ENCODE results near the gene TMEM18. TPM values are rescaled to one million over a fixed set of nuclear protein-coding genes. Genes with fewer than 3 reads are reported as not detected.

TMEM18 gene
- total RNA-seq, 4 donors from 2014 or later = 11.0 to 31.0 (median 14.5) TPM

- 83 to 100% methylated on average over 1 to 8 of the region's 8 CpGs for WGBS, 2 donors (ENCODE audit: low coverage in 1 of 2)
- no peaks in the 10 kb centered on the region for H3K27me3 ChIP-seq
- no peaks in the 10 kb centered on the region for H3K9me3 ChIP-seq
- H3K36me3 ChIP-seq = no peaks in the 10 kb centered on the region
- no peak overlapping the region for H3K27ac ChIP-seq
- no peak overlapping the region for H3K4me3 ChIP-seq
- no peak for TF ChIP-seq EP300 (IDR thresholded peaks at IDR 0.05; ENCODE audit: low read depth)
- no peak for TF ChIP-seq CTCF (IDR thresholded peaks at IDR 0.05)
- TF ChIP-seq POLR2A (IDR thresholded peaks at IDR 0.05) = no peak
- TF ChIP-seq POLR2AphosphoS5 (IDR thresholded peaks at IDR 0.05) = no peak
- DNase-seq = no peak
- in situ Hi-C loops (cut with MboI; ENCODE audit: low pct_ligation_motif_present in 1 of 4, low pct_unique_long_range_greater_than_20kb in 1 of 4, low sequenced_read_pairs in 3 of 4) (no loop called here), intact Hi-C loops (cut with DNase I; ENCODE audit: low total_unique reads) (no loop called here)
- no peaks in the 10 kb centered on the region for H3K4me1 ChIP-seq
Observed at GRCh38 chr2:692767-693166, 15.6 kb upstream of the TMEM18 start.

DNA sequence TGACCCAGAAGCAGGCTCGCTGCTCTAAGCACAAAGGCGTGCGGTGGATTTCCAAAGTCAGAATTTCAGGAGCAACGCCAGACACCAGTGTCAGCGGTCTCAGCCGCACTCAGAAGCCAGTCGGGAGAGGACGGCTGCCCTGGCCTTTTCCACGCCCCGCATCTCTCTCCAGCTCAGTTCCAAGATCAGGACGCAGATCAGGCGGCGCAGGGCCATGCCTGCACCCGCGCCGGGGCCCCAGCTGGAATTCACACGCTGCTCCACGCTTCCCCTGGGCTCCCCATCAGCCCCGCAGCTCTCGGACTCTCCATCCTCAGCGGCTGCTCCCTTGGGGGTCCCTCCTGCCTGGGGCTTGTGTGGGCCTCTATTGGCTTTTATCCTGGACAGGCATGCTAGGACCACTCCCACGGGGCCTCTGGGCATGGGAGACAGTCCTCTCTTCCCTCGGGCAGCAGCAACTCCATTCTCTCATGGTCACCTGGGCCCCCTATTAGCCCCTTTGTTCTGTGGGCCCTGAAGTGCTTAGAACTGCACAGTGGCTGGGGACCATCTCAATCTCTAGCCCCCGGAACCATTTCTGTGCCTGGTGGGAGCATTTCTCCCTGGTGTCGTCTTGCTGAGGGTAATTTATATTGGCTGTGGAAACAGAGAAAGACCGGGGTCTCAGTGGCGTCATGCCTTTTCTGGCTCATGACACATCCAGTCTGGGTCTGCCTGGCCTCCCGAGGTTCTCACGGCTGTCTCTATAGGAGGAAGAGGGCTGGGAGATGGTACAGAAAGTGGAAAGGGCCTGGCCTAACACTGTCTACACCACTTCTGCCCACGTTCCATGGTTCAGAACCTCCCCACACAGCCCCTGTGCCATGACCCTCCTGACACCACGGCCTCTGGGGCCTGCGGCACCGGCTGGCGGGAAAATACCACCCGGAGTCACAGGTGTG is 14.9 kb upstream of the TMEM18 start:
- TF ChIP-seq POLR2A (IDR thresholded peaks at IDR 0.05) (no peak), CTCF (IDR thresholded peaks at IDR 0.05) (no peak), POLR2AphosphoS5 (IDR thresholded peaks at IDR 0.05) (no peak), EP300 (IDR thresholded peaks at IDR 0.05; ENCODE audit: low read depth) (no peak)
- in situ Hi-C loops (cut with MboI; ENCODE audit: low pct_ligation_motif_present in 1 of 4, low pct_unique_long_range_greater_than_20kb in 1 of 4, low sequenced_read_pairs in 3 of 4) = no loop called here
- Histone ChIP-seq H3K27ac (no peak overlapping the region), H3K9me3 (no peaks in the 10 kb centered on the region), H3K4me1 (no peaks in the 10 kb centered on the region), H3K27me3 (no peaks in the 10 kb centered on the region), H3K4me3 (no peak overlapping the region), H3K36me3 (no peaks in the 10 kb centered on the region)
- intact Hi-C loops (cut with DNase I; ENCODE audit: low total_unique reads) = no loop called here
- no peak for DNase-seq
- 87 to 100% methylated on average over 2 to 30 of the region's 35 CpGs for WGBS, 2 donors (ENCODE audit: low coverage in 1 of 2)

DNA sequence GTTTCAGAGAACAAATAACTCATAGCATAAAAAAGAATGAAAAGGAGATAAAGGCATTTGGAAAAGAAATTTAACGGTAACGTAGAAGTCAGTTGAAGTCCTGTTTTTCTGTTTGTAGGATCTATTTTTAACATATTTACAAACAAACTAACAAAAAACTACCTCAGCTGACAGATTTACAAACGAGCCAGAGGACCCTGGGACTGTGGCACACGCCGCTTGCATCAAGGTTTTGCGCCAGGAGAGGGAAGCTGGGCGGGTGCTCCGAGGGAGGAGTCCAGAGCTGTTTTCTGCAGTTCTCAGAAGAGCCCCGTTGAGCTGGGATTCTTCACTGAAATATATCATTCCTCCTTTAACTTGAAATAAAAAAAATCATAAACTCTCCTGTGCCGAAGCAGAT is 13.6 kb upstream of the TMEM18 start:
- no peak for DNase-seq
- no peak for TF ChIP-seq CTCF (IDR thresholded peaks at IDR 0.05)
- no peak for TF ChIP-seq POLR2AphosphoS5 (IDR thresholded peaks at IDR 0.05)
- no peak for TF ChIP-seq POLR2A (IDR thresholded peaks at IDR 0.05)
- no peak for TF ChIP-seq EP300 (IDR thresholded peaks at IDR 0.05; ENCODE audit: low read depth)
- H3K9me3 ChIP-seq = no peaks in the 10 kb centered on the region
- H3K36me3 ChIP-seq = no peaks in the 10 kb centered on the region
- intact Hi-C loops (cut with DNase I; ENCODE audit: low total_unique reads) = no loop called here
- H3K27me3 ChIP-seq = no peaks in the 10 kb centered on the region
- no peak overlapping the region for H3K4me3 ChIP-seq
- no peaks in the 10 kb centered on the region for H3K4me1 ChIP-seq
- WGBS, 2 donors (ENCODE audit: low coverage in 1 of 2) = 75 to 82% methylated on average over 7 to 10 of the region's 10 CpGs
- H3K27ac ChIP-seq = no peak overlapping the region
- in situ Hi-C loops (cut with MboI; ENCODE audit: low pct_ligation_motif_present in 1 of 4, low pct_unique_long_range_greater_than_20kb in 1 of 4, low sequenced_read_pairs in 3 of 4) = no loop called here

DNA sequence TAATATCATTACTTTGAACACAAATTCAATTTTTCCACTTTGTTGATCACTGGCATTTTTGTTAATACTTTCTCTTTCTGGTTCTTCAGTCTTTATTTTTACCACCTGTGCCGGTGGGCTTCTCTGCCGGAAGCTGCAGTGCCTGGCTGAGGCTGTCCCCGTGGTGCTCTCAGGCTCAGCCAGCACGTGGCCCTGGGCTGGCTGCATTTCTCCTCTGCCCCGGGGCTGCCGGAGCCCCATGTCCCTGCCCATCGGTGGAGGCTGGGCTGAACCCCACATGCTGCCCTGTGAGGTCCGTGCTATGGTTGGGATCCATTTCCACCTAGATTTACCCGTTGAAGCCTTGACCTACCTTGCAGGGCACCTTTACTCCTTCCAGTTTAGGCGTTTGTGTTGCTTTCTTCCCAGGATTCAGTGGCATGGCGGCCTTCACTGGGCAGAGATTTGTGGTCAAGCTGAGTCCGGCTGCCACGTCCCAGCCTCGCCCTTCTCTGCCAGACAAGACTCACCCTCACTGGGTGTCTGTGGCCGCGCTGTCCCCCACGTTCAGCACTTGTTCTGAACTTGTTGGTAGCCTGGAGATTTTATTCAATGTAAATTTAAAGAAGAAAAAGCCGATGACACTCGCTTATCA is 12.8 kb upstream of the TMEM18 start:
- Histone ChIP-seq H3K36me3 (no peaks in the 10 kb centered on the region), H3K4me3 (no peak overlapping the region), H3K9me3 (peaks cover 0 to 4% of the 10 kb centered on the region in 2 donors), H3K27ac (no peak overlapping the region), H3K4me1 (no peaks in the 10 kb centered on the region), H3K27me3 (no peaks in the 10 kb centered on the region)
- intact Hi-C loops (cut with DNase I; ENCODE audit: low total_unique reads) = no loop called here
- WGBS, 2 donors (ENCODE audit: low coverage in 1 of 2) = 74 to 79% methylated on average over 6 to 19 of the region's 19 CpGs
- DNase-seq = no peak
- in situ Hi-C loops (cut with MboI; ENCODE audit: low pct_ligation_motif_present in 1 of 4, low pct_unique_long_range_greater_than_20kb in 1 of 4, low sequenced_read_pairs in 3 of 4) = no loop called here
- TF ChIP-seq POLR2AphosphoS5 (IDR thresholded peaks at IDR 0.05) = no peak

Measured in transverse colon (tissue), 4 donors.